Naive thymus-derived CD4-positive, alpha-beta T cell (primary cell): ENCODE data around the gene CRYBB1. TPM values are rescaled to one million over a fixed set of nuclear protein-coding genes. Genes with fewer than 3 reads are reported as not detected.

Experiments
- ATAC-seq: fragments of 150-1000 bp; cut with Tn5 transposase; 2 replicates; pipeline ENCODE4 v1.10.0; 2021; ENCODE audit warnings: mild to moderate bottlenecking, moderate library complexity
- CTCF ChIA-PET: fragments of 350-600 bp; sonication (Branson Sonifier 250); formaldehyde crosslinking; loops from one replicate; lab custom pipeline; 2021; ENCODE audit warnings: antibody characterized with exemption; lab: Charles Lee
- POLR2A ChIA-PET: fragments of 350-600 bp; sonication (Branson Sonifier 250); formaldehyde crosslinking; loops from one replicate; lab custom pipeline; 2021; ENCODE audit warnings: antibody characterized with exemption, inconsistent platforms; lab: Charles Lee
- DNase-seq, 9 donors: peaks; one replicate each; pipeline versions ENCODE4 v3.0.0 to v3.0.0-alpha.2; 2020 to 2022; ENCODE audit warnings: mixed read lengths in 1 of 9
- H3K27ac ChIP-seq: one replicate; pipeline ENCODE4 v1.7.0; 2013; ENCODE audit warnings: mild to moderate bottlenecking, low read depth, low read length, moderate library complexity
- H3K27me3 ChIP-seq, 2 donors: one replicate each; pipeline ENCODE4 v1.7.0; 2013; ENCODE audit warnings: low read length in 2 of 2, mild to moderate bottlenecking in 2 of 2, moderate library complexity in 2 of 2; ENCODE audit not compliant: control insufficient read depth in 2 of 2, insufficient read depth in 2 of 2
- H3K36me3 ChIP-seq, 3 experiments: 1 replicate in 2 of 3; 2 replicates in 1 of 3; pipeline ENCODE4 v1.7.0; 2013; ENCODE audit warnings: low read length in 3 of 3, mild to moderate bottlenecking in 3 of 3, moderate library complexity in 1 of 3; ENCODE audit not compliant: insufficient read depth in 3 of 3, control insufficient read depth in 2 of 3
- H3K4me1 ChIP-seq, 2 donors: one replicate each; pipeline ENCODE4 v1.7.0; 2013; ENCODE audit warnings: low read length in 2 of 2, mild to moderate bottlenecking in 2 of 2, moderate library complexity in 1 of 2; ENCODE audit not compliant: control insufficient read depth in 2 of 2, insufficient read depth in 2 of 2
- H3K4me3 ChIP-seq: 2 replicates; pipeline ENCODE4 v1.7.0; 2013; ENCODE audit warnings: mild to moderate bottlenecking, low read length
- H3K9me3 ChIP-seq, 3 experiments: 1 replicate in 2 of 3; 2 replicates in 1 of 3; pipeline ENCODE4 v1.7.0; 2013; ENCODE audit warnings: low read length in 3 of 3; ENCODE audit not compliant: control insufficient read depth in 2 of 3
- H3K27ac Mint-ChIP-seq, 9 donors: one replicate each; pipeline ENCODE4 v1.8.0; 2020 to 2022; ENCODE audit warnings: mixed read lengths in 9 of 9, mild to moderate bottlenecking in 8 of 9, moderate library complexity in 5 of 9, inconsistent platforms in 2 of 9
- H3K27me3 Mint-ChIP-seq, 5 donors: one replicate each; pipeline ENCODE4 v1.8.0; 2021 to 2022; ENCODE audit warnings: mixed read lengths in 5 of 5, mild to moderate bottlenecking in 1 of 5
- H3K36me3 Mint-ChIP-seq, 5 donors: one replicate each; pipeline ENCODE4 v1.8.0; 2020 to 2022; ENCODE audit warnings: mixed read lengths in 5 of 5, mild to moderate bottlenecking in 3 of 5, inconsistent platforms in 1 of 5
- H3K4me1 Mint-ChIP-seq, 7 donors: one replicate each; pipeline ENCODE4 v1.8.0; 2020 to 2022; ENCODE audit warnings: mixed read lengths in 7 of 7, mild to moderate bottlenecking in 3 of 7, inconsistent platforms in 1 of 7
- H3K4me3 Mint-ChIP-seq, 10 donors: one replicate each; pipeline ENCODE4 v1.8.0; 2020 to 2022; ENCODE audit warnings: mild to moderate bottlenecking in 10 of 10, mixed read lengths in 10 of 10, moderate library complexity in 6 of 10, inconsistent platforms in 2 of 10
- H3K9me3 Mint-ChIP-seq, 11 donors: one replicate each; pipeline ENCODE4 v1.8.0; 2020 to 2022; ENCODE audit warnings: mixed read lengths in 11 of 11, mild to moderate bottlenecking in 4 of 11, inconsistent platforms in 1 of 11, moderate library complexity in 1 of 11
- intact Hi-C, 2 donors: fragments of 100-400 bp; cut with micrococcal nuclease; formaldehyde crosslinking; loops; one replicate each; pipeline ENCODE4 v1.15.1; 2023
- polyA plus RNA-seq, 2 donors: library from polyadenylated mRNA; unstranded; fragments of 300-500 nt; fragmentation: Illumina TruSeq; gene quantifications; one replicate each; pipeline ENCODE4 v1.2.3, GENCODE V29; 2021
- total RNA-seq, 6 experiments: library from RNA in 5 of 6; stranded (reverse) in 5 of 6; gene quantifications; 1 replicate in 5 of 6; 2 replicates in 1 of 6; pipeline ENCODE4 v1.2.3 and lab custom pipeline; 2021 to 2026

Gene CRYBB1
- total and polyA plus RNA-seq, 7 experiments from 2014 or later: not detected

DNA sequence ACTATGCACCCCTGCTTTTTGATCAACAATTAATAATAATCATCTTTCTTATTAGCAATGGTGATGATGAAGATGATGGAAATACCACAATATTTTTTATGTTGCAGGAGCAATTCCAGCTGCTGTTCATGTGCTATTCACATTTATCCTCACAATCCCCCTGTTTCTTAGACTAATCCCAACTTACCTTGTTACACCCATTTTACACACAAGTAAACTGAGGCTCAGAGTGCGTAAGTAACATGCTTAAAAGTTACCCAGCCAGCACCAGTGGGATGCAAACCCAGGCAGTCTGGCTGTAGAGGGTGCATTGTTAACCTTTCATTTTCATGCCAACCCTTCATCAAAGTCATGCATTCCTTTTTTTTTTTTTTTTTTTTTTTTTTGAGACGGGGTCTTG lies 2.4 kb upstream of the CRYBB1 start:
- Mint-ChIP-seq H3K27me3 (peaks cover 0 to 10% (median 0%) of the 10 kb centered on the region in 5 donors), H3K4me1 (peaks cover 0 to 21% (median 0%) of the 10 kb centered on the region in 7 donors), H3K4me3 (no peak overlapping the region), H3K27ac (peak overlapping the region in 1 of 9 donors; percentile 25), H3K9me3 (peaks cover 0 to 12% (median 0%) of the 10 kb centered on the region in 11 donors), H3K36me3 (no peaks in the 10 kb centered on the region)
- ATAC-seq (no peak), DNase-seq (no peak)
- H3K27me3 ChIP-seq: no peaks in the 10 kb centered on the region
- no peaks in the 10 kb centered on the region for H3K4me1 ChIP-seq
- no peak overlapping the region for H3K27ac ChIP-seq
- no peaks in the 10 kb centered on the region for H3K9me3 ChIP-seq
- no peak overlapping the region for H3K4me3 ChIP-seq
- no peaks in the 10 kb centered on the region for H3K36me3 ChIP-seq
- CTCF ChIA-PET: no interaction called here
- intact Hi-C loops: no loop called here
- POLR2A ChIA-PET: no interaction called here

DNA sequence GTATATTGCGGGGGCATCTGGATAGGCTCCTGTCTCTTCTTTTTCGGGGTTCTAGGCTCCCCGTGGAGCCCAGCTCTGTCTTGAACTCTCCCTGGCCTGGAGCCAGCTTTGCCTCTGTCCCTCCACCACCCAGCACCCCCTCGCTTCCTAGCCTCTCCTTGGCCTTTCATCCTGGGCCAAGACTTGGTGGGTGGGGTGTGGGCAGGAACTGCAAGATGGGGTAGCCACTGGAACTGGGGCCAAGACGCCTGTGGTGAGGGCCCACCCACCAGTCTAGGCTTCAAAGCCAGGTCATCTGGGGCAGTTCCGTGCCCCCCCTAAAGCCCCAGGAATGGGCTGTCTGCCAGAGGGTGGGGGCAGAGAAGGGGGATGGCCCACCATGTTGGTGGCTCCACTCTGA lies 1.7 kb upstream of the CRYBB1 start:
- no peak for DNase-seq
- Mint-ChIP-seq H3K36me3 (no peaks in the 10 kb centered on the region), H3K4me1 (peaks cover 0 to 23% (median 0%) of the 10 kb centered on the region in 7 donors), H3K9me3 (peaks cover 0 to 10% (median 0%) of the 10 kb centered on the region in 11 donors), H3K4me3 (no peak overlapping the region), H3K27me3 (peaks cover 0 to 10% (median 0%) of the 10 kb centered on the region in 5 donors), H3K27ac (no peak overlapping the region)
- Histone ChIP-seq H3K4me1 (no peaks in the 10 kb centered on the region), H3K4me3 (no peak overlapping the region), H3K36me3 (no peaks in the 10 kb centered on the region), H3K9me3 (no peaks in the 10 kb centered on the region), H3K27ac (no peak overlapping the region), H3K27me3 (no peaks in the 10 kb centered on the region)
- no peak for ATAC-seq
- intact Hi-C loops: no loop called here
- CTCF ChIA-PET: no interaction called here
- POLR2A ChIA-PET: no interaction called here

DNA sequence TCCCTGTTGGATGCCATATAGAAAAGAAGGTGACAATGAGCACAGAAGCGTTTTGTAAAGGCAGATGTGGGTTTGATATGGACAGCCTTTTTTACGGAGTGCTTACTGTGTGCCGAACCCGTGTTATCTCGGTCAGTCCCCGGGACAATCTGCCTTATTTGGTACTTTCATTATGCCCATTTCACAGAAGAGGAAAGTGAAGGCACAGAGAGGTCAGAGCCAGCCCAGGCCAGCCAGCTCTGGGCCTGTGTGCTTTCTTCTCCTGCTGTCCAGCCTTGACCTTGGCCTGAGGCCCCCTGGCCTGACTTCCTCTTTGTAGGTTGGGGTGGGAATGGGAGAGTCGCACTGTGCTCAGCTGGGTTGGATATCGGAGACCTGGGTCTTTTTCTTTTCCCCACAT lies 628 bp upstream of the CRYBB1 start:
- Histone ChIP-seq H3K27me3 (no peaks in the 10 kb centered on the region), H3K4me1 (no peaks in the 10 kb centered on the region), H3K9me3 (no peaks in the 10 kb centered on the region), H3K27ac (no peak overlapping the region), H3K36me3 (no peaks in the 10 kb centered on the region), H3K4me3 (no peak overlapping the region)
- DNase-seq (no peak), ATAC-seq (no peak)
- Mint-ChIP-seq H3K4me1 (peaks cover 0 to 24% (median 0%) of the 10 kb centered on the region in 7 donors), H3K27me3 (peaks cover 0 to 14% (median 0%) of the 10 kb centered on the region in 5 donors), H3K36me3 (no peaks in the 10 kb centered on the region), H3K27ac (no peak overlapping the region), H3K4me3 (no peak overlapping the region), H3K9me3 (peaks cover 0 to 4% (median 0%) of the 10 kb centered on the region in 11 donors)
- CTCF ChIA-PET: no interaction called here
- POLR2A ChIA-PET: no interaction called here
- intact Hi-C loops: no loop called here

- no peak for ATAC-seq
- POLR2A ChIA-PET: no interaction called here
- no peaks in the 10 kb centered on the region for H3K36me3 ChIP-seq
- no peaks in the 10 kb centered on the region for H3K4me1 ChIP-seq
- CTCF ChIA-PET: no interaction called here
- Mint-ChIP-seq H3K4me3 (no peak overlapping the region), H3K9me3 (no peaks in the 10 kb centered on the region), H3K27me3 (peaks cover 0 to 20% (median 7%) of the 10 kb centered on the region in 5 donors), H3K27ac (peak overlapping the region in 2 of 9 donors; percentile 23 to 53), H3K36me3 (no peaks in the 10 kb centered on the region), H3K4me1 (peaks cover 0 to 25% (median 0%) of the 10 kb centered on the region in 7 donors)
- no peak for DNase-seq
- no peaks in the 10 kb centered on the region for H3K27me3 ChIP-seq
- intact Hi-C loops: no loop called here
- no peak overlapping the region for H3K4me3 ChIP-seq
- no peaks in the 10 kb centered on the region for H3K9me3 ChIP-seq
- no peak overlapping the region for H3K27ac ChIP-seq
Measured at GRCh38 chr22:26616650-26617049, 1.2 kb downstream of the CRYBB1 start.

DNA sequence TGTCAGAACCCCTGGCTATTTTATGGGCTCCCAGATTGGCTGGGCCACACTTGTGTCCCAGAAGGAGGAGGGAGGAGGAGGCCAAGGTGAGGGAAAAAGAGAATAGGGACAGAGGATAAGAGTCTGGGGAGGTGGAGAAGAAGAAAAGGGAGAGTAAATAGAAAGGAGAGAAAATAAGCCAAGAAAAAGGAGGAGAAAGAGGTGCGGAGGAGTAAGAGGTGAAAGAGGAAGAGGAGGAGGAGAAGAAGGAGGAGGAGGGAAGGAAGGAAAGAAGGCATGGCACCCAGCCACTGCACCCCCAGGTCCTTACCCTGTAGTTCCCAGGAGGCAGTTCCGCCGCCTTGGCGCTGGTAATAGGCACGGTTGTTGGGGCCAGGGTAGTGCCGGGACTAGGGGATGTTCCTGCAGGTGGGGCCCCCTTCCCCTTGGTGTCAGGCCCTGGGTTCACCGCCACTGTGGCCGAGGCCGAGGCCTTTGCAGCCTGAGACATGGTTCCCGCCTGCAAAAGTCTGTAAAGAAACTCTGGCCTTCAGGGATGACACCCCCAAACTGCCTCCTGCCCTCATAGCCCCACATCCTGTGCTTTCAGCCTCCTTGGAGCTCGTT lies 1.9 kb downstream of the CRYBB1 start:
- ChIA-PET POLR2A (interaction anchor here (0.6 kb wide), 1 partner anchor 1153 kb away, joined by 5 read pairs; no protein-coding TSS in a partner anchor), CTCF (no interaction called here)
- H3K27me3 Mint-ChIP-seq: peaks cover 0 to 20% (median 7%) of the 10 kb centered on the region in 5 donors
- no peaks in the 10 kb centered on the region for H3K36me3 ChIP-seq
- H3K27ac ChIP-seq: no peak overlapping the region
- H3K27ac Mint-ChIP-seq: peak overlapping the region in 1 of 9 donors; percentile 23
- H3K4me1 ChIP-seq: peaks cover 0 to 3% of the 10 kb centered on the region in 2 donors
- no peaks in the 10 kb centered on the region for H3K27me3 ChIP-seq
- no peak overlapping the region for H3K4me3 ChIP-seq
- H3K36me3 Mint-ChIP-seq: no peaks in the 10 kb centered on the region
- intact Hi-C loops: no loop called here
- DNase-seq (no peak), ATAC-seq (no peak)
- H3K9me3 Mint-ChIP-seq: no peaks in the 10 kb centered on the region
- H3K4me1 Mint-ChIP-seq: peaks cover 0 to 20% (median 0%) of the 10 kb centered on the region in 7 donors
- no peak overlapping the region for H3K4me3 Mint-ChIP-seq
- H3K9me3 ChIP-seq: no peaks in the 10 kb centered on the region

DNA sequence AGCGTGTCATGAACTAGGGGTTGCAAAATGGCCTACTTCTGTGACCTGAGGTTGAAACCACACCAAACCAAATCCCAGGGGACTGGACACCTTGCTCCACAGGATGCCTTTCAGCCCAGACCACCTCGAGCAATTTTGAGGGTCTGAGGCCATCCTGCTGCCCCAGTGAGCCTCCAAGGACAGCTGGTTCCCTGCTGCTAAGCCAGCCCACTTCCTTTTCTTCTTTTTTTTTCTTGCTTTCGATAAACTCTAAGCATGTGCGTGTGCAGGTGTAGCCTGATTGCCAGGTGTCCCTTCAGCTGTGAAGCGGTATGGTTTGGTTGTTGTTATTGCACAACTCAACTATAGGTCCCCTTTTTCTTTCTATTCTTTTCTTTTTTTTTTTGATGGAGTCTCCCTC lies 2.7 kb downstream of the CRYBB1 start:
- Mint-ChIP-seq H3K36me3 (no peaks in the 10 kb centered on the region), H3K4me3 (no peak overlapping the region), H3K9me3 (no peaks in the 10 kb centered on the region), H3K27ac (no peak overlapping the region), H3K4me1 (peaks cover 0 to 28% (median 0%) of the 10 kb centered on the region in 7 donors), H3K27me3 (peaks cover 0 to 20% (median 7%) of the 10 kb centered on the region in 5 donors)
- H3K4me1 ChIP-seq: peaks cover 0 to 11% of the 10 kb centered on the region in 2 donors
- H3K27ac ChIP-seq: no peak overlapping the region
- intact Hi-C loops: no loop called here
- H3K4me3 ChIP-seq: no peak overlapping the region
- DNase-seq (no peak), ATAC-seq (no peak)
- ChIA-PET POLR2A (no interaction called here), CTCF (no interaction called here)
- no peaks in the 10 kb centered on the region for H3K27me3 ChIP-seq
- no peaks in the 10 kb centered on the region for H3K9me3 ChIP-seq
- H3K36me3 ChIP-seq: no peaks in the 10 kb centered on the region

GRCh38 chr22:26614322-26614721 lies 3.5 kb downstream of the CRYBB1 start:
- H3K36me3 Mint-ChIP-seq: peaks cover 0 to 2% (median 0%) of the 10 kb centered on the region in 5 donors
- H3K27me3 ChIP-seq: no peaks in the 10 kb centered on the region
- ChIA-PET POLR2A (no interaction called here), CTCF (no interaction called here)
- H3K4me1 Mint-ChIP-seq: peaks cover 0 to 33% (median 0%) of the 10 kb centered on the region in 7 donors
- H3K27me3 Mint-ChIP-seq: peaks cover 0 to 21% (median 7%) of the 10 kb centered on the region in 5 donors
- H3K9me3 Mint-ChIP-seq: peaks cover 0 to 2% (median 0%) of the 10 kb centered on the region in 11 donors
- H3K4me3 Mint-ChIP-seq: no peak overlapping the region
- ATAC-seq: no peak
- no peak overlapping the region for H3K27ac ChIP-seq
- intact Hi-C loops: no loop called here
- H3K36me3 ChIP-seq: no peaks in the 10 kb centered on the region
- peak overlapping the region in 1 of 9 donors; percentile 70 for H3K27ac Mint-ChIP-seq
- H3K4me1 ChIP-seq: peaks cover 0 to 20% of the 10 kb centered on the region in 2 donors
- no peak overlapping the region for H3K4me3 ChIP-seq
- no peaks in the 10 kb centered on the region for H3K9me3 ChIP-seq
- no peak for DNase-seq
